Neural cell (in vitro differentiated cells): ENCODE results near the gene SLC25A15. TPM values are rescaled to one million over a fixed set of nuclear protein-coding genes. Genes with fewer than 3 reads are reported as not detected.

Experiments used
- H2AFZ ChIP-seq: fragments of 200-600, 300-800 bp; sonication (generic), shearing (Covaris generic); 2 replicates; pipeline ENCODE4 v1.6.0; 2014; ENCODE audit warnings: low read depth, mild to moderate bottlenecking, antibody characterized with exemption, low read length, moderate library complexity
- H3F3A ChIP-seq: fragments of 200-600 bp; shearing (Covaris generic); 2 replicates; pipeline ENCODE4 v1.6.1; 2016; ENCODE audit warnings: mild to moderate bottlenecking, moderate library complexity, mixed read lengths, antibody characterized with exemption, low read length; ENCODE audit not compliant: insufficient read depth, poor library complexity, severe bottlenecking
- H3K27ac ChIP-seq: fragments of 200-600, 300-800 bp; sonication (generic), shearing (Covaris generic); 2 replicates; pipeline ENCODE4 v1.5.1; 2014; ENCODE audit warnings: mild to moderate bottlenecking, low read length, moderate library complexity
- H3K27me3 ChIP-seq: fragments of 300-800, 200-600 bp; sonication (generic), shearing (Covaris generic); 2 replicates; pipeline ENCODE4 v1.6.0; 2014; ENCODE audit warnings: mild to moderate bottlenecking, low read depth, low read length, moderate library complexity; ENCODE audit not compliant: insufficient read depth
- H3K36me3 ChIP-seq: fragments of 300-800, 200-600 bp; sonication (generic), shearing (Covaris generic); 2 replicates; pipeline ENCODE4 v1.5.1; 2014; ENCODE audit warnings: mild to moderate bottlenecking, antibody characterized with exemption, low read length, moderate library complexity; ENCODE audit not compliant: insufficient read depth
- H3K4me2 ChIP-seq: fragments of 300-800, 200-600 bp; sonication (generic), shearing (Covaris generic); 2 replicates; pipeline ENCODE4 v1.6.0; 2014; ENCODE audit warnings: mild to moderate bottlenecking, low read length
- H3K4me3 ChIP-seq: fragments of 300-800, 200-600 bp; sonication (generic), shearing (Covaris generic); 2 replicates; pipeline ENCODE4 v1.5.1; 2014; ENCODE audit warnings: mild to moderate bottlenecking, low read length, moderate library complexity
- H3K79me2 ChIP-seq: fragments of 200-600 bp; shearing (Covaris generic); replicated peaks from 2 replicates; pipeline ENCODE4 v1.6.0; 2014; ENCODE audit warnings: mild to moderate bottlenecking, low read length, moderate library complexity; ENCODE audit not compliant: insufficient read depth
- H3K9ac ChIP-seq: fragments of 300-800, 200-600 bp; sonication (generic), shearing (Covaris generic); 2 replicates; pipeline ENCODE4 v1.6.1; 2016; ENCODE audit warnings: mild to moderate bottlenecking, low read length, mixed read lengths
- H3K9me2 ChIP-seq: fragments of 200-600 bp; shearing (Covaris generic); 2 replicates; pipeline ENCODE4 v1.6.1; 2016; ENCODE audit warnings: mild to moderate bottlenecking, low read length, mixed read lengths; ENCODE audit not compliant: insufficient read depth
- H3K9me3 ChIP-seq: fragments of 200-600, 300-800 bp; sonication (generic), shearing (Covaris generic); 2 replicates; pipeline ENCODE4 v1.6.1; 2016; ENCODE audit warnings: mild to moderate bottlenecking, mixed run types, low read length, moderate library complexity, mixed read lengths
- H4K20me1 ChIP-seq: fragments of 200-600 bp; shearing (Covaris generic); 2 replicates; pipeline ENCODE4 v1.6.1; 2016; ENCODE audit warnings: mild to moderate bottlenecking, mixed run types; ENCODE audit not compliant: insufficient read depth
- EP300 ChIP-seq: fragments of 450-650 bp; conservative IDR thresholded peaks from 2 replicates; pipeline ENCODE4 v1.6.1; 2014; ENCODE audit warnings: antibody characterized with exemption, mild to moderate bottlenecking, moderate library complexity; ENCODE audit not compliant: poor library complexity, severe bottlenecking
- EZH2 ChIP-seq: fragments of 200-600, 300-800 bp; shearing (Covaris generic), sonication (generic); IDR thresholded peaks from 2 replicates; pipeline ENCODE4 v1.6.1; 2014; ENCODE audit warnings: antibody characterized with exemption, low read length, borderline replicate concordance, mild to moderate bottlenecking; ENCODE audit not compliant: insufficient read depth, poor library complexity, severe bottlenecking
- MXI1 ChIP-seq: fragments of 450-650 bp; conservative IDR thresholded peaks from 2 replicates; pipeline ENCODE4 v1.6.1; 2014; ENCODE audit warnings: antibody characterized with exemption, mild to moderate bottlenecking; ENCODE audit not compliant: poor library complexity, severe bottlenecking
- POLR2AphosphoS5 ChIP-seq: IDR thresholded peaks from 2 replicates; pipeline ENCODE4 v1.6.1; 2012
- RAD21 ChIP-seq: fragments of 450-650 bp; conservative IDR thresholded peaks from 2 replicates; pipeline ENCODE4 v1.6.1; 2014; ENCODE audit warnings: antibody characterized with exemption, mild to moderate bottlenecking, moderate library complexity
- SMC3 ChIP-seq: fragments of 450-650 bp; conservative IDR thresholded peaks from 2 replicates; pipeline ENCODE4 v1.6.1; 2014; ENCODE audit warnings: antibody characterized with exemption, mild to moderate bottlenecking, moderate library complexity; ENCODE audit not compliant: poor library complexity
- TAF1 ChIP-seq: IDR thresholded peaks from 2 replicates; pipeline ENCODE4 v1.6.1; 2012; ENCODE audit warnings: low read depth
- polyA plus RNA-seq: library from polyadenylated mRNA; depleted of rRNA; stranded (reverse); fragments of >200 nt; gene quantifications from 2 replicates; pipeline ENCODE4 v1.2.3, GENCODE V29; 2014
- TF ChIP-seq, protein P1 (sequence below): fragments of 450-650 bp; IDR thresholded peaks from 2 replicates; pipeline ENCODE4 v1.5.1; 2014; ENCODE audit warnings: antibody characterized with exemption, mild to moderate bottlenecking, moderate library complexity; ENCODE audit not compliant: poor library complexity, severe bottlenecking
- TF ChIP-seq, protein P2 (sequence below): IDR thresholded peaks from 2 replicates; pipeline ENCODE4 v1.6.1; 2012; ENCODE audit warnings: borderline replicate concordance

SLC25A15 gene
- polyA plus RNA-seq, 1 donor from 2014 or later = 23.6 TPM

DNA sequence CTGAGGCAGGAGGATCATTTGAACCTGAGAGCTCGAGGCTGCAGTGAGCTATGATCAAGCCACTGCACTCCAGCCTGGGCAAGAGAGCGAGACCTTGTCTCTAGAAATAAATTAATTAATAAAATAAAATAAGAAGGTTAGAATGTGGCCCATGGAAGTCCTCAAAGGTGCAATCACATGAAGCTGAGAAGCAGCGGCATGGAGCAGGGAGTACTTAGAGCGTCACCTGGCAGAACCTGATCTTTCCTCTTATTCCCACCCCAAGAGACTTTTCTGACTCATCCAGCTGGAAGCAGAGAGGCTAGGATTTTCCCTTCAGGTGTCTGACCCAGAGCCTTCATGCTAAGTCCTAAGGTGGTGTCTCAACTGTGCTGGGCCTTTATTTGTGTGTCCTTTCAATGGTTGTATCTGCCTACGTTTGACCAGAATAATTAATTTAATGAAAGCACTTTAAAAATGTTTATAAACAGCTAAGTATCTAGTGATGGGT is 9.6 kb upstream of the SLC25A15 start:
- TF ChIP-seq POLR2AphosphoS5 = no peak
- no peak for TF ChIP-seq RAD21
- TF ChIP-seq EP300 = no peak
- TF ChIP-seq MXI1 = no peak
- TF ChIP-seq SMC3 = no peak
- TF ChIP-seq, protein P1, sequence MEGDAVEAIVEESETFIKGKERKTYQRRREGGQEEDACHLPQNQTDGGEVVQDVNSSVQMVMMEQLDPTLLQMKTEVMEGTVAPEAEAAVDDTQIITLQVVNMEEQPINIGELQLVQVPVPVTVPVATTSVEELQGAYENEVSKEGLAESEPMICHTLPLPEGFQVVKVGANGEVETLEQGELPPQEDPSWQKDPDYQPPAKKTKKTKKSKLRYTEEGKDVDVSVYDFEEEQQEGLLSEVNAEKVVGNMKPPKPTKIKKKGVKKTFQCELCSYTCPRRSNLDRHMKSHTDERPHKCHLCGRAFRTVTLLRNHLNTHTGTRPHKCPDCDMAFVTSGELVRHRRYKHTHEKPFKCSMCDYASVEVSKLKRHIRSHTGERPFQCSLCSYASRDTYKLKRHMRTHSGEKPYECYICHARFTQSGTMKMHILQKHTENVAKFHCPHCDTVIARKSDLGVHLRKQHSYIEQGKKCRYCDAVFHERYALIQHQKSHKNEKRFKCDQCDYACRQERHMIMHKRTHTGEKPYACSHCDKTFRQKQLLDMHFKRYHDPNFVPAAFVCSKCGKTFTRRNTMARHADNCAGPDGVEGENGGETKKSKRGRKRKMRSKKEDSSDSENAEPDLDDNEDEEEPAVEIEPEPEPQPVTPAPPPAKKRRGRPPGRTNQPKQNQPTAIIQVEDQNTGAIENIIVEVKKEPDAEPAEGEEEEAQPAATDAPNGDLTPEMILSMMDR = no peak
- Histone ChIP-seq H3K27me3 (no peaks in the 10 kb centered on the region), H3K9ac (no peak overlapping the region), H3K4me2 (no peak overlapping the region), H3K27ac (no peak overlapping the region), H3K4me3 (no peak overlapping the region), H3F3A (no peaks in the 10 kb centered on the region), H4K20me1 (no peaks in the 10 kb centered on the region), H3K9me3 (no peaks in the 10 kb centered on the region), H3K79me2 (no peaks in the 10 kb centered on the region), H2AFZ (no peak overlapping the region), H3K9me2 (no peaks in the 10 kb centered on the region), H3K36me3 (no peaks in the 10 kb centered on the region)

DNA sequence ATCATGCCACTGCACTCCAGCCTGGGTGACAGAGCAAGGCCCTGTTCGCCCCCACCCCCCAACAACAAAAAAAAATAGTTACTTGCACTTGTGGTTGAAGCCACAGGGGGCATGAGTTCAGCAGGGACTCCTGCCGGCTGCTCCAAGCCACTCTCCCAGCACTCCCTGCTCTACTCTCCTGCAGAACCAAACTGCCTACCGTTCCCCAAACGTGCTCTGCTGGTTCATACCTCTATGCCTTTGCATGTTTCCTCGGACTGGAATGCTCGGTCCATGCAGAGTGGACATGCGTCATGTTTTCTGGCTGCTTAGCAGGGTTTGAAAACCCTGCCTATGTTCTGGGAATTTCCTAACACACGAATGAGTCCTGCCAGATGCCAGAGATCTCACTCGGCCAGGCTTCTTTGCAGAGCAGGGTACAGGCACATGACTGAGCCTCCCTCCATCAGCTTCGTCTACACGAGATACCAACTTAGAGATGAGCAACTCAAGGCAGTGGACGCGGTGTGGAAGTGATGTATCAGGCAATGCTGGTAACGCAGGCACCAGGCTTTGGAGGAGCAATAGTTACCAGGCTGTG is 8.5 kb upstream of the SLC25A15 start:
- no peak overlapping the region for H3K4me2 ChIP-seq
- H4K20me1 ChIP-seq = no peaks in the 10 kb centered on the region
- no peaks in the 10 kb centered on the region for H3K36me3 ChIP-seq
- no peaks in the 10 kb centered on the region for H3K27me3 ChIP-seq
- no peak overlapping the region for H3K9ac ChIP-seq
- no peaks in the 10 kb centered on the region for H3K9me3 ChIP-seq
- no peaks in the 10 kb centered on the region for H3K79me2 ChIP-seq
- no peak overlapping the region for H3K27ac ChIP-seq
- no peak overlapping the region for H3K4me3 ChIP-seq
- H3F3A ChIP-seq = no peaks in the 10 kb centered on the region
- H2AFZ ChIP-seq = no peak overlapping the region
- TF ChIP-seq, protein P2, sequence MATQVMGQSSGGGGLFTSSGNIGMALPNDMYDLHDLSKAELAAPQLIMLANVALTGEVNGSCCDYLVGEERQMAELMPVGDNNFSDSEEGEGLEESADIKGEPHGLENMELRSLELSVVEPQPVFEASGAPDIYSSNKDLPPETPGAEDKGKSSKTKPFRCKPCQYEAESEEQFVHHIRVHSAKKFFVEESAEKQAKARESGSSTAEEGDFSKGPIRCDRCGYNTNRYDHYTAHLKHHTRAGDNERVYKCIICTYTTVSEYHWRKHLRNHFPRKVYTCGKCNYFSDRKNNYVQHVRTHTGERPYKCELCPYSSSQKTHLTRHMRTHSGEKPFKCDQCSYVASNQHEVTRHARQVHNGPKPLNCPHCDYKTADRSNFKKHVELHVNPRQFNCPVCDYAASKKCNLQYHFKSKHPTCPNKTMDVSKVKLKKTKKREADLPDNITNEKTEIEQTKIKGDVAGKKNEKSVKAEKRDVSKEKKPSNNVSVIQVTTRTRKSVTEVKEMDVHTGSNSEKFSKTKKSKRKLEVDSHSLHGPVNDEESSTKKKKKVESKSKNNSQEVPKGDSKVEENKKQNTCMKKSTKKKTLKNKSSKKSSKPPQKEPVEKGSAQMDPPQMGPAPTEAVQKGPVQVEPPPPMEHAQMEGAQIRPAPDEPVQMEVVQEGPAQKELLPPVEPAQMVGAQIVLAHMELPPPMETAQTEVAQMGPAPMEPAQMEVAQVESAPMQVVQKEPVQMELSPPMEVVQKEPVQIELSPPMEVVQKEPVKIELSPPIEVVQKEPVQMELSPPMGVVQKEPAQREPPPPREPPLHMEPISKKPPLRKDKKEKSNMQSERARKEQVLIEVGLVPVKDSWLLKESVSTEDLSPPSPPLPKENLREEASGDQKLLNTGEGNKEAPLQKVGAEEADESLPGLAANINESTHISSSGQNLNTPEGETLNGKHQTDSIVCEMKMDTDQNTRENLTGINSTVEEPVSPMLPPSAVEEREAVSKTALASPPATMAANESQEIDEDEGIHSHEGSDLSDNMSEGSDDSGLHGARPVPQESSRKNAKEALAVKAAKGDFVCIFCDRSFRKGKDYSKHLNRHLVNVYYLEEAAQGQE = no peak
- no peak for TF ChIP-seq EP300
- TF ChIP-seq SMC3 = no peak
- TF ChIP-seq, protein P1 = no peak
- TF ChIP-seq EZH2 = no peak
- no peak for TF ChIP-seq TAF1
- no peak for TF ChIP-seq POLR2AphosphoS5
- no peak for TF ChIP-seq MXI1
- no peak for TF ChIP-seq RAD21
- H3K9me2 ChIP-seq = no peaks in the 10 kb centered on the region
